Stimulated activated CD4-positive, alpha-beta T cell treated with anti-CD3 and anti-CD28 coated beads, Interleukin-12 subunit alpha, Interleukin-12 subunit beta, amount 100 ng/mL, for 48 hours (primary cell): ENCODE results near the gene COL23A1.

Experiments used
- DNase-seq, 3 donors: peaks; one replicate each; pipeline ENCODE4 v3.0.0-alpha.2; 2020; ENCODE audit warnings: low read depth in 2 of 3, low spot score in 1 of 3

COL23A1 gene

GRCh38 chr5:178590141-178590923, at the start of gene COL23A1:
COL23A1 (minus strand) TSS chr5:178590393.
- DNase-seq: peak in 1 of 3 donors; percentile 8

DNA sequence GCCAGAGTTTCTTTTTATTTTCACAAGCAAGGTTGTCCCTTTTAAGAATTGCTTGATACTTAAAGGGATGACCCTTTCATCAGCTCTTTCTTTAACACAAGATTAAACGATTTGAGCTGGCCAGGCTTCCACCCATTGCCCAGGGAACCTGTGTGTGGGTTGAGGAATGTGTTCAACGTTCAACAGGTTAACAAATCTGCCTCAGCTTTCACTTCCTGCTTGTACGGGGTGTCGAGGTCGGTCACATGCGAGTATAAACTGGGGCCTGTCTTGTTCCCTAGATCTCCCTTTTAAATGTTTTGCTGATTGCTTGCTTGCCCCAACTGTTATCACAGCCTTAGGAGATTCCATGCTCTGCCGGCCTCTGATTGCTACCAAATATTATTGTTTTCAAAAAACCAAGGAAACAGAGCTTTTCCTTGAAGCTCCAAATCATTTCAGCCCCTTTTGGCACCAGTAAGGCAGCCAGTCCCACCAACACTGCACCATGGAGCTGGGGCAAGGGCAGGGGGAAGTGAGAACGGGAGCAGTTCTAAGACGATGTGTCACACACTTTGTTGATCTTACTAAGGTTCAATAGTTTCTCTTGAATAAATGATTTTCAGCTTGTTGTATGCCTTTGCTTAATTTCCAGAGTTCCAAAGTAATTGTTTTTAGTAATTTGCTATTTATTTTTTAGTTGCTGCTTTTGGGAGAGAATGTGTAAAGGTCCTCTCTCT, 47.3 kb upstream of the COL23A1 start:
- no peak for DNase-seq

- no peak for DNase-seq
Measured at GRCh38 chr5:178632285-178632684, 42.1 kb upstream of the COL23A1 start.

DNA sequence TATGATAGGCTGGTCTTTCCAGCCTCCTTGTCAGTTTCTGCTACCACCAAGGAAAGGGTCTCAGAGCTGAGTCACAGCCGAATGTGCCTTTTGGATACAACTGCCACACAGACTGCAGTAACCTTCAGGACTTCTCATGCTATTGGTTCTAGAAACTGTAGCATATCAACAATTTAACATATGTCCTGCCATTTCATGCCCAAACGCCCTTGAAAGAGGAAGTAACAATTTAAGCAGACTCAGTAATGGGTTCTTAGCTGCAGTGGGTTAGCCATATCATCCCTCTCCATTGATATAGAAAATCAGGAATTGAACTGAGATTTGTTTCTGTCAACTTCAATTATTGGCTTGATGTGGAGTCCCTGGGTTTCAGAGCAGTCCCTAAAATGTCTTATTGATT, 40.8 kb upstream of the COL23A1 start:
- no peak for DNase-seq

DNA sequence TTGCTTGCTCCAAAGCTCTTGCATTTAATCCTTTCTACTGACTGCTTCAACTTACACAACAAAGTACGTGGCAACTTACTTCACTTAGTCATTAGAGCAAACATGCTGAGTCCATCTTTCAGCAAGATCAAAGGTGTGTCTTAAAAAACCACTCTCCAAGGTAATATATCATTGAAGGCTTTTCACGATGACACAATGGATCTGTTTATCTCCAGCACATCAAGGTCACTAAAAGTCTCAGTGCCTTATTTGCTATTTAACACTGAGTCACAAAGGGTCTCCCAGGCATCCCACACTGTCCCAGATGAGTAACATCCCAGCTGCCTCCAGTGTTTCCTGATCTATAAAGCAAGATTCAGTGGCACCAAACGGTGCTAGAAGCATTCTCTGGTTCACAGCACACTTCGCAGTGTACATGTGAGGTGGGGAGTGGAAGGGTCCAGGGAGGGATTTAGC, 40.3 kb upstream of the COL23A1 start:
- DNase-seq: no peak

DNA sequence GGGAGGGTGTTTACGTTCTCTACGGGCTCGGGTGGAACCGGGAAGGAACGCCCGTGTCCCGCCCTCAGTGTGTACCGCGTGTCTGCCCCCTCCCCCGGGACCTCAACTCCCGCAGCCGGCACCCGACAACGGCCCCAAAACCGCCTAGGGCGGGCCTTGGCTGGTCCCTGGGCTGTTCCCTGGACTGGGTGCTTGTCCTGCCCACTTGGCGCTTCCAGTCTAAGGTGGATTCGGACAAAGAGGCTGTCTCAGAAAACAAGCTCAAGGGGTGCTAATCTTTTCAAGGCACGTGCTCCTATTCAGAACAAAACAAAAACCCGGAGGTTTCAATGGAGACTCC, 37.0 kb upstream of the COL23A1 start:
- no peak for DNase-seq

DNA sequence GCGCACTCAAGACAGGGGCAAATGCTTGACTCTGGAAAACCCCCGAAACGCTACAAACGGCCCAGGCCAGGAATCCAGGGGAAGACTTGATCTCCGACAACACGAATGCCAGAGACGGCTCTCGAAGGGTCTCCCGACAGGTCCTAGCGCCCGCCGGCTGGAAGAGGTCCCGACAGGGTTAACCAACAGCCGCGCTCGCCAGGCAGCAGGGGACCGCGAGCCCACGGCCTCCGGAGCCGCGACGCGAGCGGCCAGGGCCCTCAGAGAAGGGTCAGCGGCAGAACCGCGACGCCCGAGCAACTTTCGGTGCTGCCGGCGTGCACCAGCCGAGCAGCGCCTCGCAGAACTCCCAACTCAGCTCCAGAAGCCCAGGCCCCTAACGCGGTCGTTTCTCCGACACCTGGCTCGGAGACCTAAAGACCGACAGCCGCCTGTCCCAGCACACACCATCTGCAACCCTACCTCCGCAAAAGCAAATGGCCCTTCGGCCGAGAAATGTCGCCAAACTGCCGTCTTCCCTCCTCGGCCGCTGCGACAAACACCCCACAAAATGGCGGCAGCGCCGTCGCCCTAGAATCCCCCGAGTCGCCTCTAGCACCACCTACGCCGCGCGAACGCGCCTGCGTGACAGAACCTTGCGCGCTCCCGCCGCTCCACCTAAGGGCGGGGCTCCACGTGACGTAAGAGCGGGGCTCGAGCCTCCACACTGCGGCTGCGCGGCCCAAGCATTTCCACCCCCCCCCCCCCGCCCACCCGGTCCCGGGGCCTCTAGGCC, 36.5 kb upstream of the COL23A1 start, which contains the start of gene CLK4:
CLK4 (minus strand) TSS at position 567 of the 775 bp plus-strand sequence. CDS start 3,634 bp downstream, outside the sequence.
- DNase-seq: peak; percentile 93 to 96 (median 93)

GRCh38 chr5:178625679-178626483, 35.7 kb upstream of the COL23A1 start:
- peak in 1 of 3 donors; percentile 2 for DNase-seq

- DNase-seq: no peak
Measured at GRCh38 chr5:178624631-178625546, 34.7 kb upstream of the COL23A1 start.

- DNase-seq: no peak
Measured at GRCh38 chr5:178622679-178623247, 32.6 kb upstream of the COL23A1 start.

- DNase-seq: no peak
Measured at GRCh38 chr5:178619390-178619789, 29.2 kb upstream of the COL23A1 start.

DNA sequence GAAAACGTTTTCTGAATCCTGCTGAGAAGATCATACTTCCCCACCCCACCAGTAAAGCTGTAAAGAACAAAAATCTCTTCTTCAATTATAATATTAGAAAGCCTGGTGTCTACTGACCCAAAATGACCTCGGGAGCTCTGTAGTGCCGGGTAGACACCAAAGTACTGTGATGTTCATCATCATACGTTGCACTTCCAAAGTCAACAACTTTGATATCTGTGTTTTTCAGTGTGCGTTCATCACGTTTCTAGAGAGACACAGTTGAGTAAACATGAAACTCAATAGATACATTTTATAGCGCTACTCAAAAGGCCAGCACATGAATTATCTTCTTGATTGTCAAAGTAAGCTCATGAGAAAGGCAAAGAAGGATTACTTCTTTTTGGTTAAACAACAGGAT, 22.1 kb upstream of the COL23A1 start:
- no peak for DNase-seq

DNA sequence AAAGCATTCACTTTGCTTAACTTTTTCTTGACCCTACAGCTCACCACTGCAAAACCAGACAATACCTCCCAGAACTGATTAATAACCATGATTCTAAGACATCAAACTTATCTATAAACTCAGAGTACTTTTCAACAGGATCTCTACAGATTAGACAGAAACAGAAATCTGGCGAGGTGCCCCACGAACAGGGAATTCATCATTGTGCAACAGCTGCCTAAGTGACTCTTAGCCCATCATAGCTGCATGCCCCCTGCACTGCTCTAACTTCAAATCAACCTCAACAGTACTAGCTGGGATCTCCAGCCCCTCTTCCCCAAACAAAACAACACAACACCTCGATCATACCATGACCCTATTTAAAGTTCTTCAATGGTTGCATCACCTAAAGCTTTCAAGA, 16.1 kb upstream of the COL23A1 start:
- DNase-seq: no peak

- DNase-seq: no peak
Measured at GRCh38 chr5:178605788-178606187, 15.6 kb upstream of the COL23A1 start.

DNA sequence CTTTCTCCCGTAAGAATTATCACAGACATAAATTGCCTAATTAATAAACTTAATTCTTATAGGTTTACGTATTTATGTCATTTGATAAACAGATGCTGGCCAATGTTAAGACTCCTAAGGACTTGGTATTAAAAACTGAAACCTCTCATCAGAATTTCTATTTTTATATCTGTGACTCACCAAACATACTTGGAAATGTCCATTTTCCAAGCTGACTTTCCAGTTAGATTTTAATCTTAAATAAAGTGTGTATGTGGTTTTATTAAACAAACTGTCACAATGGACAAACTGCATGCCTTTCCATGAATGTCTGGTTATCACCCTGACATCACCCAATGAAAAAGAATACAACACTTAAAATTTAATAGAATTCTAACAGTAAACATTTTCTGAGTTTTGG, 12.6 kb upstream of the COL23A1 start:
- DNase-seq: no peak

GRCh38 chr5:178595750-178596149, 5.6 kb upstream of the COL23A1 start:
- no peak for DNase-seq

DNA sequence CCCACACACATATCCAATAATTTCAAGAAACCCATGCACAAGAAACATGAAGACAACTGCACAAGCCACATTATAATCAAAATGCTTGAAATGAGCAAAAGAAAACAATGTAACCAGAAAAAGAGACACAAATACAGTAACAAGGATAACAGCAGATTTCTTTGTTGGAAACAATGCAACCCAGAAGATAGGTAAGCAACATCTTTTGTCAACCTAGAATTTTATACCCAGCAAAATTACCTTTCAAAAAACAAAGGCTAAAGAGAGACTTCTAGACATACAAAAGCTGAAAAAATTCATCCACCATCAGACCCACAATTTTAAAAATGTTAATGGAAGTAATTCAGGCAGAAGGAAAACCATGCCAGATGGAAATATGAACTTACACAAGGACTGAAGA, 5.0 kb upstream of the COL23A1 start:
- DNase-seq: no peak

DNA sequence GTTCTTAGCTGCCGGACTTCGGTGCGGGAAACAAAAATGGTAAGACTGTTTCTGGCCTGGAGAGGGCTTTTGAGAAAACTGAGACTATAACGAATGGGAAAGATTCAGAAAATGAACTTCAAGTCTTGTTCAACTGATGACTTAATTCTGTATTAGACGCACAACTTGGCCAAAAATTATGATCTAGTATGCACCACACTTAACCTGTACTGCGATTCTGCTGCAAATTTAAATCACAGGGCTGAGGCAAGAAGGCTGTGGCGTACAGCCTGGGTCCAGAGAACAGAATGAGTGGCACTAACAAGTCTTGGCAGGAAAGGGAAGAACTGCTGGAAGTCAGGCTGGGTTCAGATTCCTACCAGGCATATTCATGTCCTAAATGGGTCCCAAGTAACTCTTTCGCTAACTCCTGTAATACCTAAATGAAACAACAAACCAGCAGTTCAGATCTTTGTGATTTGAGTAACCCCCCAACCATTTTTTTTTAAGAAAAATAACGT, 781 bp upstream of the COL23A1 start:
- no peak for DNase-seq
